Measurements from ENCODE around the gene PWWP2B. TPM values are rescaled to one million over a fixed set of nuclear protein-coding genes. Genes with fewer than 3 reads are reported as not detected.

Gene PWWP2B
- polyA plus RNA-seq, 1 experiment, result 2.7 TPM

DNA sequence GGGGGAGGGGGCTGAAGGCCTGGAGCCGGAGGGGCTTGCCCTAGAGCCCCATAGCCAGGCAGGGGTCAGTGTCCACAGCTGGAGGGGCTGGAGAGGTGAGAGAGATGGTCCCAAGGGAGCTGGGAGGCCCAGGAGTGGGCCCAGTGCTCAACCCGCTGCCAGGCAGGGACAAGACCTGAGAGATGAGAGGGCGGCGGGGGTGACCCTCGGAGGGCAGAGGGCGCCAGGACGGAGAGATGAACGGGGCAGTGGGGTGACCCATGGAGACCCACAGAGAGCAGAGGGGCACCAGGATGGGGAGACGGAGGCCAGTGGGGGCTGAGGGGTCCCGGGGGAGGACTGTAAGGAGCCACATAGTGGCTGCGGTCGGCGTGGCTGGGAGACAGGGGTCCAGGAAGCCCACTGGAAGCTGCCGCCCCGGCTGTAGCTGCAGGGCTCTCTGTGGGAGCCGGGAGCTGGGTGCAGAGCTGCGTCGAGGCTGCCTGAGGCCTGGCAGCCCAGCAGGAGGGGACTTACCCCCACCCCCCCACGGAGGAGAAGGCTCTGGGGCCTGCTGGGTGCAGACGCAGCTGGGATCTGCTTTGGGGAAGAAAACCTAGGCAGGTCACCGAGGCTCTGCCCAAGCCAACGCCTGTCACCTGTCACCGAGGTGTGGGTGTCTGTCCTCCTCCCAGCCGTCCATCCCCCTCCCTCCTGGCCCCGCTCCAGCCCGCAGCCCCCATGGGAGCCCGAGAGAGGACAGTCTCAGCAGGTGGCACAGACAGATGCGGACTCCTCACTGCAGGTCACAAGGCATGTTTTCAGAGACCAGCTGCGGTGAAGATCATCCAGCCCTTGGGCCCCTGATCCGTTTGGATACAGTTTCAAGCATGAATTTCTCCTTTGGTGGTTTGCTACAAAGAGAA is 25.1 kb downstream of the PWWP2B start:
- ChIA-PET POLR2A (interaction anchor here (0.5 to 0.6 kb wide), 2 partner anchors 35 to 107 kb away, joined by 3 to 6 read pairs; no protein-coding TSS in a partner anchor), CTCF (interaction anchor here (0.7 to 1.7 kb wide), 4 partner anchors 16 to 371 kb away, joined by 3 to 6 read pairs (median 3); no protein-coding TSS in a partner anchor)
- DNase-seq (ENCODE audit: low read depth), result no peak
- H3K36me3 ChIP-seq (ENCODE audit: control insufficient read depth, insufficient read depth, low read length), result no peaks in the 10 kb centered on the region
- H3K27me3 ChIP-seq (ENCODE audit: control insufficient read depth, insufficient read depth, low read length), result no peaks in the 10 kb centered on the region
- TF ChIP-seq, protein P1, sequence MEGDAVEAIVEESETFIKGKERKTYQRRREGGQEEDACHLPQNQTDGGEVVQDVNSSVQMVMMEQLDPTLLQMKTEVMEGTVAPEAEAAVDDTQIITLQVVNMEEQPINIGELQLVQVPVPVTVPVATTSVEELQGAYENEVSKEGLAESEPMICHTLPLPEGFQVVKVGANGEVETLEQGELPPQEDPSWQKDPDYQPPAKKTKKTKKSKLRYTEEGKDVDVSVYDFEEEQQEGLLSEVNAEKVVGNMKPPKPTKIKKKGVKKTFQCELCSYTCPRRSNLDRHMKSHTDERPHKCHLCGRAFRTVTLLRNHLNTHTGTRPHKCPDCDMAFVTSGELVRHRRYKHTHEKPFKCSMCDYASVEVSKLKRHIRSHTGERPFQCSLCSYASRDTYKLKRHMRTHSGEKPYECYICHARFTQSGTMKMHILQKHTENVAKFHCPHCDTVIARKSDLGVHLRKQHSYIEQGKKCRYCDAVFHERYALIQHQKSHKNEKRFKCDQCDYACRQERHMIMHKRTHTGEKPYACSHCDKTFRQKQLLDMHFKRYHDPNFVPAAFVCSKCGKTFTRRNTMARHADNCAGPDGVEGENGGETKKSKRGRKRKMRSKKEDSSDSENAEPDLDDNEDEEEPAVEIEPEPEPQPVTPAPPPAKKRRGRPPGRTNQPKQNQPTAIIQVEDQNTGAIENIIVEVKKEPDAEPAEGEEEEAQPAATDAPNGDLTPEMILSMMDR (IDR thresholded peaks at IDR 0.05; ENCODE audit: insufficient read depth, low read depth, low read length), result no peak
- no peak overlapping the region for H3K4me3 ChIP-seq (ENCODE audit: low read depth, low read length)

DNA sequence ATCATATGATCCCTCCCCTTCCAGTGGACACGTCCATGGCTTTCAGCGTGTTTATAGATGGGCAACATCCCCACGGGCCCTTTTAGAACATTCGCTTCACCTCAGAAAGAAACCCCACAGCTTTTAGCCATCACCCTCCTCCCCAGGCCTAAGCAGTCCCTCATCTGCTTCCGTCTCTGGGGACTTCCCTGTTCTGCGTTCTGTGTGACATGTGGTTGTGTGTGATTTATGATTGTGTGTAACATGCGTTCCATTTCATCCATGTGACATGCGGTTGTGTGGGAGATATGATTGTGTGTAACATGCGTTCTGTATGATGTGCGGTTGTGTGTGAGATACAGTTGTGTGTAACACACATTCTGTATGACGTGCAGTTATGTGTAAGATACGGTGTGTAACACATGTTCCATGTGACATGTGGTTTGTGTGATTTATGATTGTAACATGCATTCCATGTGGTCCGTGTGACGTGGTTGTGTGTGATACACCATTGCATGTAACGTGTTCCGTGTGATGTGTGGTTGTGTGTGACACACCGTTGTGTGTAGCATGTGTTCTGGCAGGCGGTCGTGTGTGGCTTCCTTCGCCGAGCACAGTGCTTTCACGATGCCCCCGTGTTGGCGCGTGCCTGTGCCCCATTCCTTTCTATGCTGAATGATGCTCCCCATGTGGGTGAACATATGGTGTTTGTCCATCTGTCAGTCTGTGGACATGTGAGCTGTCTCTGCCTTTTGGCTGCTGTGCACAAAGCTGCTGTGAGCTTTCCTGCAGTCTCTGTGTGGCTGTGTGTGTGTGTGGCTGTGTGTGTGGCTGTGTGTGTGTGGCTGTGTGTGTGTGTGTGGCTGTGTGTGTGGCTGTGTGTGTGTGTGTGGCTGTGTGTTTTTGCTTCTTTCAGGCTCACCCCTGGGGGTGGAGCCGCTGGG is 26.2 kb downstream of the PWWP2B start:
- ChIA-PET POLR2A (no interaction called here), CTCF (interaction anchor here (0.9 to 1.7 kb wide), 2 partner anchors 11 to 94 kb away, joined by 3 read pairs; no protein-coding TSS in a partner anchor)
- H3K4me3 ChIP-seq (ENCODE audit: low read depth, low read length), result no peak overlapping the region
- H3K27me3 ChIP-seq (ENCODE audit: control insufficient read depth, insufficient read depth, low read length), result no peaks in the 10 kb centered on the region
- TF ChIP-seq, protein P1 (IDR thresholded peaks at IDR 0.05; ENCODE audit: insufficient read depth, low read depth, low read length), result no peak
- no peak for DNase-seq (ENCODE audit: low read depth)
- no peaks in the 10 kb centered on the region for H3K36me3 ChIP-seq (ENCODE audit: control insufficient read depth, insufficient read depth, low read length)

- no peaks in the 10 kb centered on the region for H3K36me3 ChIP-seq (ENCODE audit: control insufficient read depth, insufficient read depth, low read length)
- H3K27me3 ChIP-seq (ENCODE audit: control insufficient read depth, insufficient read depth, low read length), result no peaks in the 10 kb centered on the region
- TF ChIP-seq, protein P1 (IDR thresholded peaks at IDR 0.05; ENCODE audit: insufficient read depth, low read depth, low read length), result no peak
- H3K4me3 ChIP-seq (ENCODE audit: low read depth, low read length), result no peak overlapping the region
- POLR2A ChIA-PET, result no interaction called here
- CTCF ChIA-PET, result interaction anchor here (1.1 to 1.7 kb wide), 2 partner anchors 13 kb away, joined by 3 read pairs; no protein-coding TSS in a partner anchor
- DNase-seq (ENCODE audit: low read depth), result no peak
These were observed 27.2 kb downstream of the PWWP2B start for GRCh38 chr10:132423966-132424861.

DNA sequence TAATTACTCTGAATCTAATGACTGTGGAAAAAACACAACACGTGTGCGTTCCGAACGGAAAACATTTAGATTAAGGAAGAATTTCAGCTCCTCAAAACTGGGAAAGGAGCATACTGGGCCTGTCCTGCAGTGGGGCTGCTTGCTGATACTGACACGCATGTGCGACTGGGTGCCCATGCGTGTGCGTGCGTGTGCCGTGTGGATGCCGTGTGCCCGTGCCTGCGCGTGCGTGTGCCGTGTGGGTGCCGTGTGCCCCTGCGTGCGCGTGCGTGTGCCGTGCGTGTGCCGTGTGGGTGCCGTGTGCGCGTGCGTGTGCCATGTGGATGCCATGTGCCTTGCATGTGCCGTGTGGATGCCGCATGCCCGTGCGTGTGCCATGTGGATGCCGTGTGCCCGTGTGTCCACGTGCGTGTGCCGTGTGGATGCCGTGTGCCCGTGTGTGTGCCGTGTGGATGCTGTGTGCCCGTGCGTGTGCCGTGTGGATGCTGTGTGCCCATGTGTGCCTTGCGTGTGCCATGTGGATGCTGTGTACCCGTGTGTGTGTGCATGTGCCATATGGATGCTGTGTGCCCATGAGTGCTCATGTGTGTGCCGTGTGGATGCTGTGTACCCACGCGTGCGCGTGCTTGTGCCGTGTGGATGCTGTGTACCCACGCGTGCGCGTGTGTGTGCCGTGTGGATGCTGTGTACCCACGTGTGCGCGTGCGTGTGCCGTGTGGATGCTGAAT is 28.2 kb downstream of the PWWP2B start:
- POLR2A ChIA-PET, result no interaction called here
- DNase-seq (ENCODE audit: low read depth), result no peak
- CTCF ChIA-PET, result interaction anchor here (1.1 to 1.7 kb wide), 2 partner anchors 12 to 14 kb away, joined by 3 read pairs; no protein-coding TSS in a partner anchor
- Histone ChIP-seq H3K4me3 (ENCODE audit: low read depth, low read length) (no peak overlapping the region), H3K36me3 (ENCODE audit: control insufficient read depth, insufficient read depth, low read length) (no peaks in the 10 kb centered on the region), H3K27me3 (ENCODE audit: control insufficient read depth, insufficient read depth, low read length) (no peaks in the 10 kb centered on the region)
- TF ChIP-seq, protein P1 (IDR thresholded peaks at IDR 0.05; ENCODE audit: insufficient read depth, low read depth, low read length), result no peak
